Osteoblast (primary cell): Measurements from ENCODE around the gene ZFPM1. TPM values are rescaled to one million over a fixed set of nuclear protein-coding genes. Genes with fewer than 3 reads are reported as not detected.

Experiments used
- DNase-seq: peaks from one replicate; pipeline ENCODE4 v3.0.0; 2011; ENCODE audit warnings: low spot score, mixed read lengths; ENCODE audit not compliant: insufficient read length; ENCODE audit errors: missing footprints
- H2AFZ ChIP-seq: 2 replicates; pipeline ENCODE4 v1.6.0; 2011; ENCODE audit warnings: mild to moderate bottlenecking, low read length
- H3K27ac ChIP-seq: 2 replicates; pipeline ENCODE4 v1.5.1; 2011; ENCODE audit warnings: mild to moderate bottlenecking, low read depth, low read length, moderate library complexity
- H3K27me3 ChIP-seq: 2 replicates; pipeline ENCODE4 v1.6.0; 2012; ENCODE audit warnings: mild to moderate bottlenecking, control low read depth, inconsistent platforms, low read length, moderate library complexity; ENCODE audit not compliant: insufficient read depth
- H3K36me3 ChIP-seq: 2 replicates; pipeline ENCODE4 v1.5.1; 2011; ENCODE audit warnings: mild to moderate bottlenecking, low read length, control low read depth, moderate library complexity; ENCODE audit not compliant: insufficient read depth
- H3K4me1 ChIP-seq: 2 replicates; pipeline ENCODE4 v1.5.1; 2011; ENCODE audit warnings: mild to moderate bottlenecking, low read length, control low read depth, moderate library complexity; ENCODE audit not compliant: insufficient read depth
- H3K4me2 ChIP-seq: 2 replicates; pipeline ENCODE4 v1.6.0; 2011; ENCODE audit warnings: mild to moderate bottlenecking, low read length; ENCODE audit not compliant: insufficient read depth
- H3K4me3 ChIP-seq: fragments of 200-600 bp; sonication (generic); 3 replicates; pipeline ENCODE4 v1.5.1; 2012; ENCODE audit warnings: mild to moderate bottlenecking, low read length, inconsistent platforms; ENCODE audit not compliant: insufficient read depth
- H3K79me2 ChIP-seq: 2 replicates; pipeline ENCODE4 v1.6.0; 2012; ENCODE audit warnings: mild to moderate bottlenecking, low read length, control low read depth, inconsistent platforms; ENCODE audit not compliant: insufficient read depth
- H3K9me3 ChIP-seq: 2 replicates; pipeline ENCODE4 v1.5.1; 2011; ENCODE audit warnings: low read depth, low read length, control low read depth
- H4K20me1 ChIP-seq: 2 replicates; pipeline ENCODE4 v1.6.0; 2012; ENCODE audit warnings: mild to moderate bottlenecking, low read length, control low read depth; ENCODE audit not compliant: insufficient read depth
- CTCF ChIP-seq: IDR thresholded peaks from 2 replicates; pipeline ENCODE4 v1.5.1; 2011; ENCODE audit warnings: mild to moderate bottlenecking, low read depth, low read length, moderate library complexity; ENCODE audit errors: extremely low read depth
- total RNA-seq: library from RNA; depleted of rRNA; stranded (reverse); fragments of >200 nt; gene quantifications from 2 replicates; pipeline ENCODE4 v1.2.3, GENCODE V29; 2012

The ZFPM1 gene
- total RNA-seq, 1 donor, result 2.2 TPM

GRCh38 chr16:88444826-88445582 is 8.1 kb upstream of the ZFPM1 start:
- no peak overlapping the region for H3K4me2 ChIP-seq
- no peak for DNase-seq
- H3K27me3 ChIP-seq, result peaks cover 17% of the 10 kb centered on the region
- H4K20me1 ChIP-seq, result peaks cover 2% of the 10 kb centered on the region
- H2AFZ ChIP-seq, result no peak overlapping the region
- no peaks in the 10 kb centered on the region for H3K4me1 ChIP-seq
- no peak overlapping the region for H3K27ac ChIP-seq
- H3K9me3 ChIP-seq, result no peaks in the 10 kb centered on the region
- no peak overlapping the region for H3K4me3 ChIP-seq
- no peaks in the 10 kb centered on the region for H3K79me2 ChIP-seq
- TF ChIP-seq CTCF, result no peak
- H3K36me3 ChIP-seq, result no peaks in the 10 kb centered on the region

- H3K79me2 ChIP-seq, result no peaks in the 10 kb centered on the region
These were observed 7.5 kb upstream of the ZFPM1 start for GRCh38 chr16:88445583-88445960.

GRCh38 chr16:88446061-88446460 is 7.0 kb upstream of the ZFPM1 start:
- H3K9me3 ChIP-seq, result no peaks in the 10 kb centered on the region
- H3K27ac ChIP-seq, result no peak overlapping the region
- DNase-seq, result no peak
- H3K36me3 ChIP-seq, result no peaks in the 10 kb centered on the region
- H3K79me2 ChIP-seq, result no peaks in the 10 kb centered on the region
- no peak overlapping the region for H3K4me3 ChIP-seq
- TF ChIP-seq CTCF, result no peak
- H2AFZ ChIP-seq, result no peak overlapping the region
- H3K4me2 ChIP-seq, result no peak overlapping the region
- H4K20me1 ChIP-seq, result peaks cover 2% of the 10 kb centered on the region
- peaks cover 19% of the 10 kb centered on the region for H3K27me3 ChIP-seq
- no peaks in the 10 kb centered on the region for H3K4me1 ChIP-seq

More at GRCh38 chr16:88445583-88445960, 7.5 kb upstream of the ZFPM1 start:
- H3K27me3 ChIP-seq, result peaks cover 19% of the 10 kb centered on the region
- peaks cover 2% of the 10 kb centered on the region for H4K20me1 ChIP-seq
- no peak overlapping the region for H3K4me2 ChIP-seq
- no peaks in the 10 kb centered on the region for H3K36me3 ChIP-seq
- no peak overlapping the region for H3K27ac ChIP-seq
- H2AFZ ChIP-seq, result no peak overlapping the region
- no peaks in the 10 kb centered on the region for H3K9me3 ChIP-seq
- no peaks in the 10 kb centered on the region for H3K4me1 ChIP-seq
- DNase-seq, result no peak
- no peak for TF ChIP-seq CTCF
- H3K4me3 ChIP-seq, result no peak overlapping the region

GRCh38 chr16:88446736-88447135 is 6.3 kb upstream of the ZFPM1 start:
- peaks cover 2% of the 10 kb centered on the region for H4K20me1 ChIP-seq
- no peaks in the 10 kb centered on the region for H3K36me3 ChIP-seq
- H3K27ac ChIP-seq, result no peak overlapping the region
- no peaks in the 10 kb centered on the region for H3K9me3 ChIP-seq
- no peaks in the 10 kb centered on the region for H3K79me2 ChIP-seq
- H2AFZ ChIP-seq, result no peak overlapping the region
- no peak for DNase-seq
- H3K4me1 ChIP-seq, result no peaks in the 10 kb centered on the region
- H3K4me2 ChIP-seq, result no peak overlapping the region
- peaks cover 19% of the 10 kb centered on the region for H3K27me3 ChIP-seq
- no peak for TF ChIP-seq CTCF
- H3K4me3 ChIP-seq, result no peak overlapping the region
